MG63 (cell line): ENCODE results near the gene FEM1C. TPM values are rescaled to one million over a fixed set of nuclear protein-coding genes. Genes with fewer than 3 reads are reported as not detected.

Experiments
- DNase-seq: peaks from one replicate; pipeline ENCODE4 v3.0.0-alpha.2; 2020
- H3K27me3 ChIP-seq: fragments of 250-450 bp; sonication (Bioruptor Pico); 2 replicates; pipeline ENCODE4 v1.5.1; 2020; ENCODE audit warnings: mild to moderate bottlenecking, moderate library complexity
- H3K36me3 ChIP-seq: fragments of 250-450 bp; sonication (Bioruptor Pico); 2 replicates; pipeline ENCODE4 v1.5.1; 2020; ENCODE audit warnings: mild to moderate bottlenecking, moderate library complexity
- H3K4me3 ChIP-seq: fragments of 250-450 bp; sonication (Bioruptor Pico); 2 replicates; pipeline ENCODE4 v1.5.1; 2020; ENCODE audit warnings: mild to moderate bottlenecking, moderate library complexity
- H3K9me3 ChIP-seq: fragments of 250-450 bp; sonication (Bioruptor Pico); 2 replicates; pipeline ENCODE4 v1.5.1; 2020; ENCODE audit warnings: mild to moderate bottlenecking, moderate library complexity
- total RNA-seq: library from RNA; depleted of rRNA; stranded (reverse); fragments of >200 nt; shearing (Covaris generic); gene quantifications from 2 replicates; pipeline ENCODE4 v1.2.3, GENCODE V29; 2014; ENCODE audit warnings: low replicate concordance

The FEM1C gene
- total RNA-seq, 1 experiment from 2014 or later = 12.4 TPM

DNA sequence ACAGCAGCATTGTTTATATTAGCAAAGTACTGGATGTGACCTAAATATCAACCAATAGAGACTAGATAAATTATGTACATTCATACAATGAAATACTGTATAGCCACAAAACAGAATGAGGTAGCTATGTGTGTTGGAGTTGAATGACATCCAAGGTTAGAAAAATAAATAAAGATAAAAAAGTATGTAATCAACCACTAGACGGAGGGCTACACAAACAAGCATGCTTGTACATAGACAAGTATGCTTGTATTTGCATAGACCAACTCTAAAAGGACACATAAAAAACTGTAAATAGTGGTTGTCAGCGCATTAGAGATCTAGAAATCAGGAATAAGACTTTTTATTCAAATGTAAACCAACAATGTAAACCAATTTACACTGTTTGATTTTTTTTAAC lies 3.0 kb downstream of the FEM1C start:
- Histone ChIP-seq H3K9me3 (peaks cover 9% of the 10 kb centered on the region), H3K27me3 (no peaks in the 10 kb centered on the region), H3K36me3 (peaks cover 69% of the 10 kb centered on the region), H3K4me3 (peak overlapping the region; percentile 88)
- DNase-seq = no peak

DNA sequence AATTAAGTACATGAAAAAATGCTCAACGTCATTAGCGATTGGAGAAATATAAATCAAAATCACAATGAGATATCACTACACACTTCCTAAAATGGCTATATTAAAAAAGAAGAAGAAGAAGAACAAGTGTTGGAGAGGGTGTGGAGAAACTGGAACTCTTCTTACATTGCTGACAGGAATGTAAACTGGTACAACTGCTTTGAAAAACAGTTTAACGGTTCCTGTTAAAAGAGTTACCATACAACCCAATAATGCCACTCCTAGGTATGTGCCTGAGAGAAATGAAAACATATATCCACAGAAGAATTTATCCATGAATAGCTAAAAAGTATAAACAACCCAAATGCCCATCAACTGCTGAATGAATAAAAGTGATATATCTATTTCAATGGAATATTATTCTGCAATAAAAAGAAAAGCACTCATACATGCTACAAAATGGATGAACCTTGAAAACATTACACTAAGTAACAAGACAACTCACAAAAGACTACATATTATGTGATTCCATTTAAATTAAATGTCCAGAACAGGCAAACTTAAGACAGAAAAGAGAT lies 9.0 kb downstream of the FEM1C start:
- Histone ChIP-seq H3K9me3 (no peaks in the 10 kb centered on the region; the same call in 1 of the 2 replicates), H3K4me3 (no peak overlapping the region), H3K36me3 (peaks cover 73% of the 10 kb centered on the region), H3K27me3 (no peaks in the 10 kb centered on the region)
- no peak for DNase-seq

DNA sequence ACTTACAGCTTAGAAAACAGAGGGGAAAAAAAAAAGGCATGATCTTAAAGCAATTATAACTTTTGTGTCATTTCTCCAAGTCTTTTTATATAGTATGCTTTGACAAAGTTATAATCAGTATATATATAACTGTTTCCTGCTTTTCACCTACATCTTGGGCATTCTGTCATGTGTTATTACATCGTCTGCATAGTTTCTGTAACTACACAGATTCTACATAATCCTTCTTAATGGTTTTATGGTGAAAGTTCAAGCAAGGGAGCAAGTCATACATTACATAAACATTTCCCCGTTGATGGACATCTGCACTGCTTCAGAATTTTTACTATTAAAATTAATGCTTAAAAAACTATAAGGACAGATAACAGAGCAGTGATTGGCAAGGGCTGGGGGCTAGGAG lies 12.1 kb downstream of the FEM1C start:
- H3K27me3 ChIP-seq = no peaks in the 10 kb centered on the region
- no peak overlapping the region for H3K4me3 ChIP-seq
- DNase-seq = no peak
- peaks cover 60% of the 10 kb centered on the region for H3K36me3 ChIP-seq
- no peaks in the 10 kb centered on the region for H3K9me3 ChIP-seq

DNA sequence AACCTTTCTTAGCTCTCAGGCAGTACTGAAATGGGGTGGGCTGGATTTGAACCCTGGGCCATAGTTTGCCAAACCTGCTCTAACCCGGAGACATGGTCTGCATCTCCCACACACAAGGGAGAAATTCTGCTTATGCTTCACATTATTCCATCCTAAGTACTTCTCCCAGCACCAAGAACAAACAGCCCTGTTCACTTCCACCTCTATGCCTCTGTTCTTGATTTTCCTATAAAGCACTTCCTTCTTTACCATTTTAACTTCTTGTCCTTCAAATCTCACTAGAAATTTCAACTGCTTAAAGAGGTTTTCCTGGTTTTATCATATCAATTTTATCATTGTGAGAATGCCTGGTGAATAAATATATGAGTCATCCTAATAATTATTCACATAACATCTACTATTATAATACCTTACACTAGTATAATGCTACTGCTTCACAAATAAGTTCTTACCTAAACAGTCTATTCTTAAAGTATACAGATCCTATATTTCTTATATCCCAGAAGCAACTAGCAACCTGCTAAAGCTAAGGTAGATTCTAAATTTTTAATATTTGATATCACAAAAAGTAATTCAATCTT lies 12.7 kb downstream of the FEM1C start:
- peaks cover 60% of the 10 kb centered on the region for H3K36me3 ChIP-seq
- H3K4me3 ChIP-seq = no peak overlapping the region
- no peaks in the 10 kb centered on the region for H3K27me3 ChIP-seq

DNA sequence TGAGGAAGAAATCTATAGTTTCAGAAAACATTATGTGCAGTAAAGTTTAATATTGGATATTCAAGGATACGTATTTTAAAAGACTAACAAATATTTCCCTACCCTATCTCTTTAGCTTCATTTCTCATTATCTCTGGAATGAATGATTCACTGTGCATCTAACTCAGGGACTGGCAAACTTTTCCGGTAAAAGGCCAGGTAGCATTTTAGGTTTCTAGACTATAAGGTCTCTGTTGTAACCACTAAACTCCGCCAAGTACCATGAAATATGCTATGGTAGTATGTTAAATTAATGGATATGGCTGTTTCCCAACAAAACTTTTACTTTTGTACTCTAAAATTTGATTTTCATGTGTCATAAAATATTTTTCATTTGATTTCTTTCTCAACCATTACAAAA lies 13.2 kb downstream of the FEM1C start:
- Histone ChIP-seq H3K36me3 (peaks cover 60% of the 10 kb centered on the region), H3K4me3 (no peak overlapping the region), H3K27me3 (no peaks in the 10 kb centered on the region), H3K9me3 (no peaks in the 10 kb centered on the region)
- no peak for DNase-seq

More for the DNA sequence above, 12.7 kb downstream of the FEM1C start:
- no peaks in the 10 kb centered on the region for H3K9me3 ChIP-seq
- DNase-seq = no peak

DNA sequence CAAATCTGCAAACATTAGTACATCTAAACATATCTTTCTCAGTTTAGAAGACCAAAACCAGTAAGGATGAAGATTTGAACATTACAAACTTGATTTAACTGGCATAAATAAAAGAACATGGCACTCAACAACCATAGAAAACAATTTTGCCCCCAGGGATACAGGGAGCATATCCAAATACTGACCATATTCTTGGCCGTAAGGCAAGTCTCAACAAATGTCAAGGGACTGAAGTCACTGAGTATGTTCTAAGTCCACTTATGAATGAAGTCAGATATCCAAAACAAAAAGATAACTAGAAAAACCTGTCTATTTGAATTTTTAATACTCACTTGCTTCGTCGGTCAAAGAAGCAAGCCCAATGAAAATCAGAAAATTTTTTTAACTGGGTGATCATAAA lies 14.1 kb downstream of the FEM1C start:
- peaks cover 57% of the 10 kb centered on the region for H3K36me3 ChIP-seq
- H3K27me3 ChIP-seq = no peaks in the 10 kb centered on the region
- H3K9me3 ChIP-seq = no peaks in the 10 kb centered on the region
- no peak overlapping the region for H3K4me3 ChIP-seq
- peak; percentile 40 for DNase-seq

DNA sequence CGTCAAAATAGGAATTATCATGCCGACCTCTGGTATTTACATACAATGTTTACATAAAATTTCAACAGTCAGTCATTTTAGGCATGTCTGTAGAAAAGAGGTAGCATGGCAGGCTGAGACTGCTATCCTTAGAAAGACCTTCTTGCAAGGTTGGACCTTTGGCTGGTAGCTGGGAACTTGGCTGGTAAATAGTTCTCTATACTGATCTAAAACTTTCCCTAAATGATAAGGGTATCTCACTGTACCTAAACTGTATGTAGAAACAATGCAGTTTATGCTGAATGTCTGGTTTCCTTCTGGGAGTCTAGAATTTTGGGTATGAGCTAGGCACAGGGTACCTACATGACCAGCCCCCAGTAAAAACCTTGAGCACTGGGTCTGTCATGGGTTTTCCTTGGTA lies 18.0 kb downstream of the FEM1C start:
- DNase-seq = no peak
- Histone ChIP-seq H3K36me3 (peaks cover 73% of the 10 kb centered on the region), H3K9me3 (no peaks in the 10 kb centered on the region), H3K27me3 (no peaks in the 10 kb centered on the region), H3K4me3 (no peak overlapping the region)

DNA sequence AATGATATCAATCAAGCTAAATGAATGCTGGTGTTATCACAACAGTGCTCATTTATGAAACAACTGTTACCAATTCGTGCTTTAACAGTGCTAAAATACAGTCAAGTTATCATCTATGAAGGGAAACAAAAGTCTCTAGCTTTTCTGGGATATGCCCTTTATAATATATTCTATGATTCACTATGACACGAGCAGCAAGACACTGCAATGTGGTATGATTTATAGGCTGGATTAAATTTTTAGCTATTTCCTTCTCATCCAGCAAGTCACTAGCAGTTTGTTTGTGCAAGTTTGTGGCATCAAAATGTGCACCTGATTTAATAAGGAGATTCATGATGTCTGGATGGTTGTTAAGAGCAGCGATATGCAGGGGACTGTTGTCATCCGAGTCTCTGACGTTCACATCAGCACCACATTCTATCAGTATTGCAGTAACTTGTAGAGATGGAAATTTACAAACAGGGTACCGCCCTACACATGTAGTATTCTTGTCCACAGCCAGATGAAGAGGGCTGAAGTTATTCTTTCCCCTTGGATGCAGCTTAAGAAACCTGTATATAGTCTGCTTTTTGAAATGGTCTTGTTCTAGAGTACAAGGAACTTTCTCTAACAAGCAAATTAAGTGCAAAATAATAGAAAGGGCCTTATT lies 20.3 kb downstream of the FEM1C start:
- DNase-seq = no peak
- Histone ChIP-seq H3K4me3 (no peak overlapping the region), H3K9me3 (no peaks in the 10 kb centered on the region), H3K27me3 (no peaks in the 10 kb centered on the region), H3K36me3 (peaks cover 78% of the 10 kb centered on the region)

DNA sequence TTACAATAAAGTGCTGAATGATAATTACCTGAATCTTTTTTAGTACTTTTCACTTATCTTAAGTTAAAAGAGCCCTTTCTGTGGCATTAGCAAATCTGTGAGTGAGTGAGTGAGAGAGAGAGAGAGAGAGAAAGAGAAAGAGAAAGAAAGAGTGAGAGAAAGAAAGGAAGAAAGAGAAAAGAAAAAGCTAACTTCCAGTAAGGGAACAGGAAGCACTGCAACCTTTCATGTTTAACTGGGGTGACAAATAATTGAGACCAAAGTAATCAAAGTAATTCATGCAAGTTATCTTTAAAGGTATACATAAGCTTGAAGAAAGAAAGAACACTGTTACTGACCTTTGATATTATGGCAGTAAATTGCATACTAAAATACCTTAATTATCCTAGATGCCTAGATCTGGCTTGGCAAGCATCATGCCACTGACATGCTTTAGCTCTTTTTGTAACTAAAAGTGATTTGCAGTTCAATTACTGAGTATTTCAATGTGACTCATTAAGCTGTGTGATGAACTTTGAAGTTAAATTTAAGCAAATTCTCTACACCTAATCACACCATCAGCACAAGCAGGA lies 21.7 kb downstream of the FEM1C start:
- no peaks in the 10 kb centered on the region for H3K27me3 ChIP-seq
- peaks cover 67% of the 10 kb centered on the region for H3K36me3 ChIP-seq
- no peaks in the 10 kb centered on the region for H3K9me3 ChIP-seq
- no peak overlapping the region for H3K4me3 ChIP-seq
- no peak for DNase-seq

DNA sequence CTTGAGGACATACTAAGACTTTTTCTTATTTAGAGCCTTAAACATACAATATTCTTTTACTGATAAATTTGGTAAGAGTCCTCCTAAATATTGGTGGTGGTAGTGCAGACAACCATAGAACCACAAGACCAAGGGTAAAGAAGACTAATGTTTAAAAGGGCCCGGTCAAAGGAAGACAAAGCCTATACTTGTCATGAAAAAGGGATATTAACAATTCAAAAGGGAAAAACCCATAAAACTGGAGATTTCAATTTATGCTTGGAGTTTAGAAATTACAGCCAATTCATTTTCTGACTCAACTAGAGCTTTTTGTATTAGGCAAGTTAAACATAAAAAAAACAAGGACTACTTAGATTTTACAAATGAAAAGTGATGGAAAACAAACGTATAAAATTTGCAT lies 24.4 kb downstream of the FEM1C start:
- Histone ChIP-seq H3K9me3 (no peaks in the 10 kb centered on the region), H3K36me3 (peaks cover 46% of the 10 kb centered on the region), H3K4me3 (no peak overlapping the region), H3K27me3 (no peaks in the 10 kb centered on the region)
- no peak for DNase-seq

DNA sequence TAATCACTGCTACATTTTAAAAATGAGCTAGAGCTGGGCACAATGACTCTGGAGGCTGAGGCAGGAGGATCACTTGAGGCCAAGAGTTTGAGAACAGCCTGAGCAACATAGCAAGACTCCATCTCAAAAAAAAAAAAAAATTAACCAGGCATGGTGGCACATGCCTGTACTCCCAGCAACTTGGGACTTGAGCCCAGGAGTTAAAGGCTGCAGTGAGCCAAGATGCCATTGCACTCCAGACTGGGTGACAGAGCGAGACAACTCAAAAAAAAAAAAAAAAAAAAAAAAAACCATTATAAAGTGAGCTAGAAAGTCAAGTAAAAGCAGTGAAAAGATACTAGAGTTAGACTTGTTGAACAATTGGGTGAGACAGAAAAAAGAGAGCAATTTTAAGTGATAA lies 28.2 kb downstream of the FEM1C start:
- H3K9me3 ChIP-seq = no peaks in the 10 kb centered on the region; the same call in none of the 2 replicates
- DNase-seq = no peak
- H3K4me3 ChIP-seq = no peak overlapping the region
- H3K36me3 ChIP-seq = peaks cover 10% of the 10 kb centered on the region
- no peaks in the 10 kb centered on the region for H3K27me3 ChIP-seq

DNA sequence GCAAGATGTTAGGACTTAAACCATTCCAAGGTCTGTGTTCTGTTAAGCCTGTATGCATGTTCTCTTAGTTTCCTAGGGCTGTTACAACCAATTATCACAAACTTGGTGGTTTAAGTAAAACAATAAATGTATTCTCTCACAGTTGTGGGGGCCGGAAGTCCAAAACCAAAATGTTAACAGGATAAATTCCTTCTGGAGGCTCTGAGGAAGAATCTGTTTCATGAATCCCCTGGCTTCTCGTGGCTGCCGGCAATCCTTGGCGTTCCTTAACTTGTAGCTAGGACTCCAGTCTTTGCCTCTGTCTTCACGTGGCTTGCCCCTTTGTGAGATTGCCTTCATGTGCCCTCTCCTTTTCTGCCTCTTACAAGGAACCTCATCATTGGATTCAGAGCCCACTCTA lies 30.4 kb downstream of the FEM1C start:
- Histone ChIP-seq H3K36me3 (peaks cover under 1% of the 10 kb centered on the region; the same call in 1 of the 2 replicates), H3K9me3 (no peaks in the 10 kb centered on the region; the same call in none of the 2 replicates), H3K4me3 (no peak overlapping the region), H3K27me3 (no peaks in the 10 kb centered on the region)
- DNase-seq = no peak

DNA sequence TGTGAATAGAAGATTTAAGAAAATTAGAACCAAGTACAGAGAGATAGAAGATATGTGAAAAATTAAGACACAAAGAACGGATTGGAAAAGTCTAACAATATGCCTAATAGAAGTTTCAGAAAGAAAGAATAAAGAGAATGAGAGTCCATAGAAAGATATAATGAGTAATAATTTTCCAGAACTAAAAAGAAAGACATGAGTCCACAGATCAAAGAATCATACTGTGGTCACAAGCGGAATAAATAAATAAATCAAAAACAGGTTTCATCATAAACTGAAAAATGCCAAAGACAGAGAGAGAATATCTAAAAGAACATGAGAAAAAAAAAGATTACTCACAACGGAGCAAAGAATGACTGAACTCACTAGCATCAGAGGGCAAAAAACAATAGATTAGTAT lies 32.9 kb downstream of the FEM1C start:
- Histone ChIP-seq H3K27me3 (no peaks in the 10 kb centered on the region), H3K9me3 (no peaks in the 10 kb centered on the region; the same call in none of the 2 replicates), H3K36me3 (no peaks in the 10 kb centered on the region; the same call in 1 of the 2 replicates), H3K4me3 (no peak overlapping the region)
- DNase-seq = no peak

DNA sequence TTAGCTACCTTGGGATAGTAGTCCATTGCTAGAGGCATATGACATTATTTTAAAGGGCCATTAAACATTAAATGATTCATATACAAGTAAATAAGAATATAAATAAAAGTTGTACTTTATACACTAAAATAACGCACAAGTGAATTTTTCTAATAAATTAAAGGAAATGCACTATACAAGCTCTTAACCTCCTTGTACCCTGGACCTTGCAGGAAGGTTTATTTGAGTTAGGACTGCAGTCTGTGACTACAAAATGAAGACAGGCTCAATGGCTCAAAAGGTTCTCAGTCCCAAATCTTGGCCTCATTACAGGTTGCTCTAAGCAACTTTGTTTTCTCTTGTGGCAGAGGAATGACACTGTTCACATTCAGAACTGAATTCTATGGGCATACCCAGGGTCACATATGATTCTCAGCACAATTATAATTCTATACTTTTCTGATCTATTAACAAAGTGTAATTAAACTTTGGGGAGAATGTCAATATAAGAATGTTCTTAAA lies 34.4 kb downstream of the FEM1C start:
- no peak overlapping the region for H3K4me3 ChIP-seq
- H3K36me3 ChIP-seq = no peaks in the 10 kb centered on the region; the same call in 1 of the 2 replicates
- no peaks in the 10 kb centered on the region for H3K27me3 ChIP-seq
- no peaks in the 10 kb centered on the region; the same call in none of the 2 replicates for H3K9me3 ChIP-seq
- no peak for DNase-seq

DNA sequence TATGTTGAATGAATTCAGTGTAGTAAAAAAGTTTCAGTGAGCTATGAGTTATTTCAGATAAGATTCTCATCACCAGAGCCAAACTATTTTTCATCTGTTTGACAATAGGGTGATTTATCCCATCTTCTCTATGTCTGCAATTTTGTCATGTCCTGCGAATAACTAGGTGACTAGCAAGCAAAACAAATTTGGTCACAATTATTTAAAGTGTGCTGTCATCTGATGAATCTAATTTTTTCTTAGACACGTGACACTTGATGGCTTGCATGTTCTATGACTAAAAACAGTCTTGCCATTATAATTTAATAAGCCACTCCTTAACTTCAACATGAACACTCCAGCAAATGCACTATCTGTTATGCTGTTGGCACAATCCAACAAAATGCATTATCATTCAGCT lies 35.0 kb downstream of the FEM1C start:
- no peak for DNase-seq
- Histone ChIP-seq H3K36me3 (no peaks in the 10 kb centered on the region; the same call in 1 of the 2 replicates), H3K27me3 (no peaks in the 10 kb centered on the region), H3K9me3 (no peaks in the 10 kb centered on the region; the same call in none of the 2 replicates), H3K4me3 (no peak overlapping the region)

DNA sequence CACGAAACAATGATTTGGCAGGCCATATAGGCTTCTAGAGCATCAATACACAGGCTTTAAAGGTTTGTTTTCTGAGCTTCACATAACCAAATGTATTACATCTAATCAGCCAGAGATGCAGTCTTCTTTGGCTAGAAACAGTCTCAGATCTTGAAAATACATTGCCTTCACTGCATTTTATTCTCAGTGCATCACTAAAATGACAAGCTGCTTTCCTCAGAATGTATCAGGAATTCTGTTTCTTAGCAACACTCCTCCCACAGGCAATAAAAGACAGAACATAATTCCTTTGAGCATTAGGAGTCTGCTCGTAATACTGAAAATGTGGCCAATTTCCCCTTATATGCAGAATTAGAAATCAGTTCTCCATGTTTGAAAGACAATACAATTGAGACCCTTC lies 36.9 kb downstream of the FEM1C start:
- Histone ChIP-seq H3K36me3 (no peaks in the 10 kb centered on the region), H3K4me3 (no peak overlapping the region), H3K9me3 (no peaks in the 10 kb centered on the region; the same call in 1 of the 2 replicates), H3K27me3 (no peaks in the 10 kb centered on the region)
- DNase-seq = no peak

DNA sequence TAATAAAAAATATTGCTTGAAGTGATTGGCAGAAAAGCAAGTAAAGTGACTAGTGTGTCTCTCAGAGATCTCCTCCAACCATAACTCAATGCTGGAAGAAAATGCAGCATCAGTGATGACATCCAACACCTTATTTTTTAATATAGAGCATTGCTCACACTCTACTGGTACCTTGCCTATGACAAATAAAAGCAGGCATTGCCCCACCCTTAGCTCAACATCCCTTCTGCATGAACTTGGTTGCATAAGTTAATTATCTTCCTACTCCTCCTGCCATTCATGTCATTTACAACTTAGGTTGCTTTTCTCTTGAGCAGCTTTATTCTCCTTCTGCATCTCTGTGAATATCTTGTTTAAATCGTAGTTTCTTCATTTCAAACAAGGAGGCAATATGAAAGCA lies 41.2 kb downstream of the FEM1C start:
- no peaks in the 10 kb centered on the region for H3K27me3 ChIP-seq
- no peak overlapping the region for H3K4me3 ChIP-seq

More for the DNA sequence above, 41.2 kb downstream of the FEM1C start:
- no peak for DNase-seq
- H3K9me3 ChIP-seq = no peaks in the 10 kb centered on the region
- H3K36me3 ChIP-seq = no peaks in the 10 kb centered on the region
